ENCODE results near the gene SLC12A8. TPM values are rescaled to one million over a fixed set of nuclear protein-coding genes. Genes with fewer than 3 reads are reported as not detected.

The SLC12A8 gene
- total and polyA plus RNA-seq, 2 experiments from 2014 or later, result 6.9 to 15.9 TPM

DNA sequence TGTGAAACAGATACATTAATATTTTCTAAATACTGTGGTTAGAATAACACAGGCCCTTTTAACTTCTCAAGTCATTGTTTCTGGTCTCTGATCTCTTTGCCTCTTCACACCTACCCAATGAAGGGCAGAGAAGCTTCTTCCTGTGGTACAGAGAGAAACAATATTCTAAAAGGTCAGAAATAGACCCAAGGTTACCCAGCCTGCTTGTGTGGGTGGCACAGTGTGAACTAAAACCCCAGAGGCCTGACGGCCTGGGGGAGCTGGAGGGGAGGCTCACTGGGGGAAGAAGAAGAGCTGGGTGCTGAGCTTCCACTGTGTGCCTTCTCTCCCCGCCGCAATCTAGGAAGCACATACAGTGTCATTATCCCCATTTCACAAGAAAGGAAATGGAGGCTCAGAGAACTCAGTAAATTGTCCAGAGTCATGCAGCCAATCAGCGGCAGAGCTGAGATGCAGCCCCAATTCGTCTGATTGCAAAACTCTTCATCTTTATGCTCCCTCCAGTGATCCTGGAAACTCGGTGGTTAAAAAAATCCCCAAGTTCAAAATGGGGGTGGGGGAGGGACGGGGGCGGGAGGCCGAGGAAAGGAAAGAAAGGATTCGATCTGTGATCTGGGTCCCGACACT is 92.7 kb downstream of the SLC12A8 start (continued):
- TF ChIP-seq, protein P1, sequence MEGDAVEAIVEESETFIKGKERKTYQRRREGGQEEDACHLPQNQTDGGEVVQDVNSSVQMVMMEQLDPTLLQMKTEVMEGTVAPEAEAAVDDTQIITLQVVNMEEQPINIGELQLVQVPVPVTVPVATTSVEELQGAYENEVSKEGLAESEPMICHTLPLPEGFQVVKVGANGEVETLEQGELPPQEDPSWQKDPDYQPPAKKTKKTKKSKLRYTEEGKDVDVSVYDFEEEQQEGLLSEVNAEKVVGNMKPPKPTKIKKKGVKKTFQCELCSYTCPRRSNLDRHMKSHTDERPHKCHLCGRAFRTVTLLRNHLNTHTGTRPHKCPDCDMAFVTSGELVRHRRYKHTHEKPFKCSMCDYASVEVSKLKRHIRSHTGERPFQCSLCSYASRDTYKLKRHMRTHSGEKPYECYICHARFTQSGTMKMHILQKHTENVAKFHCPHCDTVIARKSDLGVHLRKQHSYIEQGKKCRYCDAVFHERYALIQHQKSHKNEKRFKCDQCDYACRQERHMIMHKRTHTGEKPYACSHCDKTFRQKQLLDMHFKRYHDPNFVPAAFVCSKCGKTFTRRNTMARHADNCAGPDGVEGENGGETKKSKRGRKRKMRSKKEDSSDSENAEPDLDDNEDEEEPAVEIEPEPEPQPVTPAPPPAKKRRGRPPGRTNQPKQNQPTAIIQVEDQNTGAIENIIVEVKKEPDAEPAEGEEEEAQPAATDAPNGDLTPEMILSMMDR (conservative IDR thresholded peaks at IDR 0.05; ENCODE audit: low read depth in 2 of 2), result no peak
- no peak for TF ChIP-seq STAT1 (IDR thresholded peaks at IDR 0.05; ENCODE audit: unreplicated experiment)

DNA sequence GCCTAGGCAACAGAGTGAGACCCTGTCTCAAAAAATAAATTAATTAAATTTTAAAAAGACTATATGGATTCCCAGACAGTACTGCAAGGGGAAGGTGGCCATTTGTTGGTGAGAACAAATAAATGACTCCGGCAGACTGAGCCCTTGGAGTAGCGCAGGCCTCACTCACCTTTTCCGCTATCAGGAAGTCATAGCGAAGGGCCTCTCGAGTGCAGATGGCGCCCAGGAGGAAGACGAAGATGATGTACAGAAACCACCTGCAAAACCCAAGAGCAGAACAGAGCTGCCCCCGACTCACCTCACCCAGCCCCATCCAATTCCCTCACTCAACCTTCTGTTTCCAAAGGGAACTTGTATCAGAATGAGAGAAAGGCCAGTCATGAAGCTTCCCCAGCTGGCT is 93.9 kb downstream of the SLC12A8 start:
- Mint-ChIP-seq H3K4me1 (peaks cover 58% of the 10 kb centered on the region), H3K4me3 (no peak overlapping the region), H3K27me3 (ENCODE audit: insufficient read depth, low read depth, poor library complexity) (peaks cover 10% of the 10 kb centered on the region), H3K9me3 (no peaks in the 10 kb centered on the region), H3K36me3 (ENCODE audit: low read depth) (peaks cover 2% of the 10 kb centered on the region; the same call in 1 of the 3 replicates), H3K27ac (no peak overlapping the region; the same call in 1 of the 2 replicates)
- H3K36me3 ChIP-seq (ENCODE audit: insufficient read depth), result no peaks in the 10 kb centered on the region
- ATAC-seq, result no peak
- H3K4me1 ChIP-seq (ENCODE audit: insufficient read depth), result peaks cover 40% of the 10 kb centered on the region
- no peaks in the 10 kb centered on the region for H4K20me1 ChIP-seq (replicated peaks; ENCODE audit: insufficient read depth)
- H3K9me2 ChIP-seq (ENCODE audit: insufficient read depth), result no peaks in the 10 kb centered on the region
- no peak overlapping the region for H2AFZ ChIP-seq
- H3K4me3 ChIP-seq, result no peak overlapping the region
- H3K4me2 ChIP-seq, result no peak overlapping the region
- no peaks in the 10 kb centered on the region for H3K79me2 ChIP-seq (replicated peaks; ENCODE audit: insufficient read depth)
- H3K27ac ChIP-seq (ENCODE audit: low read depth), result no peak overlapping the region
- DNase-seq (ENCODE audit: low spot score), result no peak
- peaks cover 2% of the 10 kb centered on the region; the same call in 1 of the 2 replicates for H3F3A ChIP-seq (replicated peaks; ENCODE audit: low read depth)
- H3K27me3 ChIP-seq (ENCODE audit: insufficient read depth), result no peaks in the 10 kb centered on the region
- TF ChIP-seq, protein P1 (conservative IDR thresholded peaks at IDR 0.05; ENCODE audit: low read depth in 2 of 2), result no peak
- TF ChIP-seq CREB1 (CRISPR knock-in tag; IDR thresholded peaks at IDR 0.05; ENCODE audit: low read depth), result no peak
- TF ChIP-seq NANOG (IDR thresholded peaks at IDR 0.05; ENCODE audit: borderline replicate concordance), result no peak
- TF ChIP-seq ZNF114 (CRISPR knock-in tag; IDR thresholded peaks at IDR 0.05), result no peak
- TF ChIP-seq, protein P2, sequence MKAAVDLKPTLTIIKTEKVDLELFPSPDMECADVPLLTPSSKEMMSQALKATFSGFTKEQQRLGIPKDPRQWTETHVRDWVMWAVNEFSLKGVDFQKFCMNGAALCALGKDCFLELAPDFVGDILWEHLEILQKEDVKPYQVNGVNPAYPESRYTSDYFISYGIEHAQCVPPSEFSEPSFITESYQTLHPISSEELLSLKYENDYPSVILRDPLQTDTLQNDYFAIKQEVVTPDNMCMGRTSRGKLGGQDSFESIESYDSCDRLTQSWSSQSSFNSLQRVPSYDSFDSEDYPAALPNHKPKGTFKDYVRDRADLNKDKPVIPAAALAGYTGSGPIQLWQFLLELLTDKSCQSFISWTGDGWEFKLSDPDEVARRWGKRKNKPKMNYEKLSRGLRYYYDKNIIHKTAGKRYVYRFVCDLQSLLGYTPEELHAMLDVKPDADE (IDR thresholded peaks at IDR 0.05), result no peak
- TF ChIP-seq STAT1 (IDR thresholded peaks at IDR 0.05; ENCODE audit: unreplicated experiment), result no peak
- TF ChIP-seq, protein P3, sequence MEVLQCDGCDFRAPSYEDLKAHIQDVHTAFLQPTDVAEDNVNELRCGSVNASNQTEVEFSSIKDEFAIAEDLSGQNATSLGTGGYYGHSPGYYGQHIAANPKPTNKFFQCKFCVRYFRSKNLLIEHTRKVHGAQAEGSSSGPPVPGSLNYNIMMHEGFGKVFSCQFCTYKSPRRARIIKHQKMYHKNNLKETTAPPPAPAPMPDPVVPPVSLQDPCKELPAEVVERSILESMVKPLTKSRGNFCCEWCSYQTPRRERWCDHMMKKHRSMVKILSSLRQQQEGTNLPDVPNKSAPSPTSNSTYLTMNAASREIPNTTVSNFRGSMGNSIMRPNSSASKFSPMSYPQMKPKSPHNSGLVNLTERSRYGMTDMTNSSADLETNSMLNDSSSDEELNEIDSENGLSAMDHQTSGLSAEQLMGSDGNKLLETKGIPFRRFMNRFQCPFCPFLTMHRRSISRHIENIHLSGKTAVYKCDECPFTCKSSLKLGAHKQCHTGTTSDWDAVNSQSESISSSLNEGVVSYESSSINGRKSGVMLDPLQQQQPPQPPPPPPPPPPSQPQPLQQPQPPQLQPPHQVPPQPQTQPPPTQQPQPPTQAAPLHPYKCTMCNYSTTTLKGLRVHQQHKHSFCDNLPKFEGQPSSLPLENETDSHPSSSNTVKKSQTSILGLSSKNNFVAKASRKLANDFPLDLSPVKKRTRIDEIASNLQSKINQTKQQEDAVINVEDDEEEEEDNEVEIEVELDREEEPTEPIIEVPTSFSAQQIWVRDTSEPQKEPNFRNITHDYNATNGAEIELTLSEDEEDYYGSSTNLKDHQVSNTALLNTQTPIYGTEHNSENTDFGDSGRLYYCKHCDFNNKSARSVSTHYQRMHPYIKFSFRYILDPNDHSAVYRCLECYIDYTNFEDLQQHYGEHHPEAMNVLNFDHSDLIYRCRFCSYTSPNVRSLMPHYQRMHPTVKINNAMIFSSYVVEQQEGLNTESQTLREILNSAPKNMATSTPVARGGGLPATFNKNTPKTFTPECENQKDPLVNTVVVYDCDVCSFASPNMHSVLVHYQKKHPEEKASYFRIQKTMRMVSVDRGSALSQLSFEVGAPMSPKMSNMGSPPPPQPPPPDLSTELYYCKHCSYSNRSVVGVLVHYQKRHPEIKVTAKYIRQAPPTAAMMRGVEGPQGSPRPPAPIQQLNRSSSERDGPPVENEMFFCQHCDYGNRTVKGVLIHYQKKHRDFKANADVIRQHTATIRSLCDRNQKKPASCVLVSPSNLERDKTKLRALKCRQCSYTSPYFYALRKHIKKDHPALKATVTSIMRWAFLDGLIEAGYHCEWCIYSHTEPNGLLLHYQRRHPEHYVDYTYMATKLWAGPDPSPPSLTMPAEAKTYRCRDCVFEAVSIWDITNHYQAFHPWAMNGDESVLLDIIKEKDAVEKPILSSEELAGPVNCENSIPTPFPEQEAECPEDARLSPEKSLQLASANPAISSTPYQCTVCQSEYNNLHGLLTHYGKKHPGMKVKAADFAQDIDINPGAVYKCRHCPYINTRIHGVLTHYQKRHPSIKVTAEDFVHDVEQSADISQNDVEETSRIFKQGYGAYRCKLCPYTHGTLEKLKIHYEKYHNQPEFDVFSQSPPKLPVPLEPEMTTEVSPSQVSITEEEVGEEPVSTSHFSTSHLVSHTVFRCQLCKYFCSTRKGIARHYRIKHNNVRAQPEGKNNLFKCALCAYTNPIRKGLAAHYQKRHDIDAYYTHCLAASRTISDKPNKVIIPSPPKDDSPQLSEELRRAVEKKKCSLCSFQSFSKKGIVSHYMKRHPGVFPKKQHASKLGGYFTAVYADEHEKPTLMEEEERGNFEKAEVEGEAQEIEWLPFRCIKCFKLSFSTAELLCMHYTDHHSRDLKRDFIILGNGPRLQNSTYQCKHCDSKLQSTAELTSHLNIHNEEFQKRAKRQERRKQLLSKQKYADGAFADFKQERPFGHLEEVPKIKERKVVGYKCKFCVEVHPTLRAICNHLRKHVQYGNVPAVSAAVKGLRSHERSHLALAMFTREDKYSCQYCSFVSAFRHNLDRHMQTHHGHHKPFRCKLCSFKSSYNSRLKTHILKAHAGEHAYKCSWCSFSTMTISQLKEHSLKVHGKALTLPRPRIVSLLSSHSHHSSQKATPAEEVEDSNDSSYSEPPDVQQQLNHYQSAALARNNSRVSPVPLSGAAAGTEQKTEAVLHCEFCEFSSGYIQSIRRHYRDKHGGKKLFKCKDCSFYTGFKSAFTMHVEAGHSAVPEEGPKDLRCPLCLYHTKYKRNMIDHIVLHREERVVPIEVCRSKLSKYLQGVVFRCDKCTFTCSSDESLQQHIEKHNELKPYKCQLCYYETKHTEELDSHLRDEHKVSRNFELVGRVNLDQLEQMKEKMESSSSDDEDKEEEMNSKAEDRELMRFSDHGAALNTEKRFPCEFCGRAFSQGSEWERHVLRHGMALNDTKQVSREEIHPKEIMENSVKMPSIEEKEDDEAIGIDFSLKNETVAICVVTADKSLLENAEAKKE (CRISPR knock-in tag; IDR thresholded peaks at IDR 0.05), result no peak
- TF ChIP-seq, protein P4, sequence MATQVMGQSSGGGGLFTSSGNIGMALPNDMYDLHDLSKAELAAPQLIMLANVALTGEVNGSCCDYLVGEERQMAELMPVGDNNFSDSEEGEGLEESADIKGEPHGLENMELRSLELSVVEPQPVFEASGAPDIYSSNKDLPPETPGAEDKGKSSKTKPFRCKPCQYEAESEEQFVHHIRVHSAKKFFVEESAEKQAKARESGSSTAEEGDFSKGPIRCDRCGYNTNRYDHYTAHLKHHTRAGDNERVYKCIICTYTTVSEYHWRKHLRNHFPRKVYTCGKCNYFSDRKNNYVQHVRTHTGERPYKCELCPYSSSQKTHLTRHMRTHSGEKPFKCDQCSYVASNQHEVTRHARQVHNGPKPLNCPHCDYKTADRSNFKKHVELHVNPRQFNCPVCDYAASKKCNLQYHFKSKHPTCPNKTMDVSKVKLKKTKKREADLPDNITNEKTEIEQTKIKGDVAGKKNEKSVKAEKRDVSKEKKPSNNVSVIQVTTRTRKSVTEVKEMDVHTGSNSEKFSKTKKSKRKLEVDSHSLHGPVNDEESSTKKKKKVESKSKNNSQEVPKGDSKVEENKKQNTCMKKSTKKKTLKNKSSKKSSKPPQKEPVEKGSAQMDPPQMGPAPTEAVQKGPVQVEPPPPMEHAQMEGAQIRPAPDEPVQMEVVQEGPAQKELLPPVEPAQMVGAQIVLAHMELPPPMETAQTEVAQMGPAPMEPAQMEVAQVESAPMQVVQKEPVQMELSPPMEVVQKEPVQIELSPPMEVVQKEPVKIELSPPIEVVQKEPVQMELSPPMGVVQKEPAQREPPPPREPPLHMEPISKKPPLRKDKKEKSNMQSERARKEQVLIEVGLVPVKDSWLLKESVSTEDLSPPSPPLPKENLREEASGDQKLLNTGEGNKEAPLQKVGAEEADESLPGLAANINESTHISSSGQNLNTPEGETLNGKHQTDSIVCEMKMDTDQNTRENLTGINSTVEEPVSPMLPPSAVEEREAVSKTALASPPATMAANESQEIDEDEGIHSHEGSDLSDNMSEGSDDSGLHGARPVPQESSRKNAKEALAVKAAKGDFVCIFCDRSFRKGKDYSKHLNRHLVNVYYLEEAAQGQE (IDR thresholded peaks at IDR 0.05; ENCODE audit: unreplicated experiment), result no peak
- TF ChIP-seq EZH2phosphoT487 (IDR thresholded peaks at IDR 0.05; ENCODE audit: unreplicated experiment), result no peak
